GM23338 (cell line): ENCODE data around the gene BAX. TPM values are rescaled to one million over a fixed set of nuclear protein-coding genes. Genes with fewer than 3 reads are reported as not detected.

Source experiments
- ATAC-seq: fragments of 200-7000 bp; cut with Tn5 transposase; 3 replicates; pipeline ENCODE4 v1.9.1; 2020
- DNase-seq: peaks from one replicate; pipeline ENCODE4 v3.0.0-alpha.2; 2015; ENCODE audit warnings: low spot score
- H2AFZ ChIP-seq: fragments of 200-600 bp; sonication (generic); 2 replicates; pipeline ENCODE4 v1.8.0; 2016; ENCODE audit warnings: antibody characterized with exemption, mild to moderate bottlenecking, moderate library complexity
- H3F3A ChIP-seq: fragments of 200-600 bp; sonication (generic); replicated peaks from 2 replicates; pipeline ENCODE4 v1.8.0; 2017; ENCODE audit warnings: antibody characterized with exemption, mixed run types, low read depth
- H3K27ac ChIP-seq: fragments of 200-600 bp; sonication (generic); 2 replicates; pipeline ENCODE4 v1.6.1; 2016; ENCODE audit warnings: low read depth
- H3K27me3 ChIP-seq: fragments of 200-600 bp; sonication (generic); 2 replicates; pipeline ENCODE4 v1.8.0; 2016; ENCODE audit warnings: mild to moderate bottlenecking, mixed run types, moderate library complexity; ENCODE audit not compliant: insufficient read depth
- H3K36me3 ChIP-seq: fragments of 200-600 bp; sonication (generic); 2 replicates; pipeline ENCODE4 v1.8.0; 2016; ENCODE audit warnings: mild to moderate bottlenecking; ENCODE audit not compliant: insufficient read depth
- H3K4me1 ChIP-seq: fragments of 200-600 bp; sonication (generic); 2 replicates; pipeline ENCODE4 v1.8.0; 2016; ENCODE audit warnings: mild to moderate bottlenecking, moderate library complexity; ENCODE audit not compliant: insufficient read depth
- H3K4me2 ChIP-seq: fragments of 200-600 bp; sonication (generic); 2 replicates; pipeline ENCODE4 v1.7.1; 2017; ENCODE audit warnings: mixed run types
- H3K4me3 ChIP-seq: fragments of 200-600 bp; sonication (generic); 2 replicates; pipeline ENCODE4 v1.6.1; 2016; ENCODE audit warnings: mixed run types
- H3K79me2 ChIP-seq: fragments of 200-600 bp; sonication (generic); replicated peaks from 2 replicates; pipeline ENCODE4 v1.8.0; 2017; ENCODE audit warnings: mild to moderate bottlenecking; ENCODE audit not compliant: insufficient read depth
- H3K9me2 ChIP-seq: fragments of 200-600 bp; sonication (generic); 2 replicates; pipeline ENCODE4 v1.8.0; 2017; ENCODE audit not compliant: insufficient read depth
- H4K20me1 ChIP-seq: fragments of 200-600 bp; sonication (generic); replicated peaks from 2 replicates; pipeline ENCODE4 v1.8.0; 2017; ENCODE audit warnings: mild to moderate bottlenecking; ENCODE audit not compliant: insufficient read depth
- H3K27ac Mint-ChIP-seq: 2 replicates; pipeline ENCODE4 v1.8.0; 2020; ENCODE audit warnings: inconsistent platforms, mild to moderate bottlenecking, moderate library complexity, mixed read lengths
- H3K27me3 Mint-ChIP-seq: 3 replicates; pipeline ENCODE4 v1.8.0; 2022; ENCODE audit warnings: low read depth, mild to moderate bottlenecking, moderate library complexity, mixed read lengths, inconsistent platforms; ENCODE audit not compliant: insufficient read depth, poor library complexity
- H3K36me3 Mint-ChIP-seq: 3 replicates; pipeline ENCODE4 v1.8.0; 2021; ENCODE audit warnings: low read depth, mild to moderate bottlenecking, inconsistent platforms, moderate library complexity, mixed read lengths
- H3K4me1 Mint-ChIP-seq: 3 replicates; pipeline ENCODE4 v1.8.0; 2020; ENCODE audit warnings: mild to moderate bottlenecking, inconsistent platforms, mixed read lengths
- H3K4me3 Mint-ChIP-seq: 3 replicates; pipeline ENCODE4 v1.8.0; 2021; ENCODE audit warnings: moderate library complexity, mild to moderate bottlenecking, inconsistent platforms, mixed read lengths
- H3K9me3 Mint-ChIP-seq: 3 replicates; pipeline ENCODE4 v1.8.0; 2020; ENCODE audit warnings: moderate library complexity, mild to moderate bottlenecking, inconsistent platforms, mixed read lengths
- CREB1 ChIP-seq: fragments of 250-450 bp; sonication (Bioruptor Pico); IDR thresholded peaks from 2 replicates; pipeline ENCODE4 v1.5.0; 2020; ENCODE audit warnings: low read depth, mild to moderate bottlenecking, moderate library complexity
- EZH2 ChIP-seq: fragments of 200-600 bp; sonication (generic); IDR thresholded peaks from one replicate; pipeline ENCODE4 v1.8.0; 2017; ENCODE audit warnings: antibody characterized with exemption, mild to moderate bottlenecking, low read depth; ENCODE audit not compliant: unreplicated experiment
- EZH2phosphoT487 ChIP-seq: fragments of 200-600 bp; sonication (generic); IDR thresholded peaks from one replicate; pipeline ENCODE4 v1.8.1; 2018; ENCODE audit warnings: antibody characterized with exemption; ENCODE audit not compliant: unreplicated experiment
- JUNB ChIP-seq: IDR thresholded peaks from one replicate; pipeline ENCODE4 v1.6.1; 2016; ENCODE audit warnings: antibody characterized with exemption; ENCODE audit not compliant: unreplicated experiment
- NANOG ChIP-seq: IDR thresholded peaks from 2 replicates; pipeline ENCODE4 v1.6.1; 2016; ENCODE audit warnings: antibody characterized with exemption, borderline replicate concordance
- POLR2AphosphoS5 ChIP-seq: IDR thresholded peaks from 2 replicates; pipeline ENCODE4 v1.6.1; 2016; ENCODE audit warnings: antibody characterized with exemption, low read depth
- STAT1 ChIP-seq: IDR thresholded peaks from one replicate; pipeline ENCODE4 v1.6.1; 2016; ENCODE audit warnings: antibody characterized with exemption; ENCODE audit not compliant: unreplicated experiment
- ZNF114 ChIP-seq: fragments of 250-450 bp; sonication (Bioruptor Pico); IDR thresholded peaks from 2 replicates; pipeline ENCODE4 v1.5.0; 2020; ENCODE audit warnings: mild to moderate bottlenecking, moderate library complexity
- ZNF331 ChIP-seq: fragments of 250-450 bp; sonication (Bioruptor Pico); IDR thresholded peaks from 2 replicates; pipeline ENCODE4 v1.5.0; 2020; ENCODE audit warnings: low read depth, mild to moderate bottlenecking, moderate library complexity
- polyA plus RNA-seq: library from polyadenylated mRNA; unstranded; fragments of >200 nt; fragmentation: Nextera tagmentation; extraction: Ambion mirVana; gene quantifications from 2 replicates; pipeline ENCODE4 v1.2.1, GENCODE V29; 2016
- total RNA-seq: library from RNA; depleted of rRNA; stranded (reverse); fragments of >200 nt; shearing (Covaris generic); gene quantifications from 2 replicates; pipeline ENCODE4 v1.2.3, GENCODE V29; 2014
- TF ChIP-seq, protein P1 (sequence below): IDR thresholded peaks from one replicate; pipeline ENCODE4 v1.6.1; 2018; ENCODE audit warnings: antibody characterized with exemption; ENCODE audit not compliant: unreplicated experiment
- TF ChIP-seq, protein P2 (sequence below): IDR thresholded peaks from 2 replicates; pipeline ENCODE4 v1.6.1; 2016; ENCODE audit warnings: antibody characterized with exemption
- TF ChIP-seq, protein P3 (sequence below), 2 experiments: fragments of 200-600 bp in 1 of 2; sonication (generic) in 1 of 2; conservative IDR thresholded peaks; 2 replicates each; pipeline versions ENCODE4 v1.5.1 to v1.6.1; 2016 to 2017; ENCODE audit warnings: antibody characterized with exemption in 2 of 2, low read depth in 2 of 2, mild to moderate bottlenecking in 2 of 2, moderate library complexity in 1 of 2
- TF ChIP-seq, protein P4 (sequence below): fragments of 250-450 bp; sonication (Bioruptor Pico); IDR thresholded peaks from 2 replicates; pipeline ENCODE4 v1.5.0; 2020; ENCODE audit warnings: mild to moderate bottlenecking, moderate library complexity

BAX gene
- total and polyA plus RNA-seq, 2 experiments from 2014 or later, result 179 to 261 TPM

DNA sequence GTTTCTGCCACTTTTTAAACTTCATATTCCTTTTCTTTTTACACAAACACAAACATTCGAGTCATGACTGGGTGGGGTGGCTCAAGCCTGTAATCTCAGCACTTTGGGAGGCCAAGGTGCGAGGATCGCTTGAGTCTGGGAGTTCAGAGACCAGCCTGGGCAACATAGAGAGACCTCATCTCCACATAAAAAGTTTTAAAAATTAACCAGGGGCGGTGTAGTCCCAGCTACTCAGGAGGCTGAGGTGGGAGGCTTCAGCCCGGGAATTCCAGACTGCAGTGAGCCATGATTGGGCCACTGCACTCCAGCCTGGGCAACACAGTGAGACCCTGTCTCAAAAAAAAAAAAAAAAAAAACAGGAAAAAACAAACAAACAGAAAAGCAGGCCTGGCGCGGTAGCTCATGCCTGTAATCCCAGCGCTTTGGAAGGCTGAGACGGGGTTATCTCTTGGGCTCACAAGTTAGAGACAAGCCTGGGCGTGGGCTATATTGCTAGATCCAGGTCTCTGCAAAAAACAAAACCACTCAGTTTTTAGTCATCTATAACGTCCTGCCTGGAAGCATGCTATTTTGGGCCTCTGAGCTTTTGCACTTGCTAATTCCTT, 583 bp upstream of the BAX start:
- Histone ChIP-seq H4K20me1 (peaks cover 13% of the 10 kb centered on the region), H3K4me1 (peaks cover 12% of the 10 kb centered on the region; the same call in 1 of the 2 replicates), H3K4me3 (peak overlapping the region; percentile 88), H3F3A (peaks cover 20% of the 10 kb centered on the region), H2AFZ (peak overlapping the region; percentile 74), H3K4me2 (peak overlapping the region; percentile 99), H3K27ac (0 out of 2 replicates have a peak overlapping the region, but pooled peaks have one; percentile 15), H3K9me2 (no peaks in the 10 kb centered on the region), H3K27me3 (no peaks in the 10 kb centered on the region), H3K36me3 (peaks cover 10% of the 10 kb centered on the region), H3K79me2 (peaks cover 29% of the 10 kb centered on the region)
- Mint-ChIP-seq H3K4me1 (peaks cover 16% of the 10 kb centered on the region), H3K27me3 (peaks cover 18% of the 10 kb centered on the region), H3K4me3 (peak overlapping the region; percentile 77), H3K9me3 (no peaks in the 10 kb centered on the region), H3K27ac (peak overlapping the region; percentile 94), H3K36me3 (peaks cover 36% of the 10 kb centered on the region)
- no peak; the same call in 2 of the 3 replicates for ATAC-seq
- TF ChIP-seq CREB1 (CRISPR knock-in tag), result no peak
- no peak for TF ChIP-seq STAT1
- TF ChIP-seq, protein P1, sequence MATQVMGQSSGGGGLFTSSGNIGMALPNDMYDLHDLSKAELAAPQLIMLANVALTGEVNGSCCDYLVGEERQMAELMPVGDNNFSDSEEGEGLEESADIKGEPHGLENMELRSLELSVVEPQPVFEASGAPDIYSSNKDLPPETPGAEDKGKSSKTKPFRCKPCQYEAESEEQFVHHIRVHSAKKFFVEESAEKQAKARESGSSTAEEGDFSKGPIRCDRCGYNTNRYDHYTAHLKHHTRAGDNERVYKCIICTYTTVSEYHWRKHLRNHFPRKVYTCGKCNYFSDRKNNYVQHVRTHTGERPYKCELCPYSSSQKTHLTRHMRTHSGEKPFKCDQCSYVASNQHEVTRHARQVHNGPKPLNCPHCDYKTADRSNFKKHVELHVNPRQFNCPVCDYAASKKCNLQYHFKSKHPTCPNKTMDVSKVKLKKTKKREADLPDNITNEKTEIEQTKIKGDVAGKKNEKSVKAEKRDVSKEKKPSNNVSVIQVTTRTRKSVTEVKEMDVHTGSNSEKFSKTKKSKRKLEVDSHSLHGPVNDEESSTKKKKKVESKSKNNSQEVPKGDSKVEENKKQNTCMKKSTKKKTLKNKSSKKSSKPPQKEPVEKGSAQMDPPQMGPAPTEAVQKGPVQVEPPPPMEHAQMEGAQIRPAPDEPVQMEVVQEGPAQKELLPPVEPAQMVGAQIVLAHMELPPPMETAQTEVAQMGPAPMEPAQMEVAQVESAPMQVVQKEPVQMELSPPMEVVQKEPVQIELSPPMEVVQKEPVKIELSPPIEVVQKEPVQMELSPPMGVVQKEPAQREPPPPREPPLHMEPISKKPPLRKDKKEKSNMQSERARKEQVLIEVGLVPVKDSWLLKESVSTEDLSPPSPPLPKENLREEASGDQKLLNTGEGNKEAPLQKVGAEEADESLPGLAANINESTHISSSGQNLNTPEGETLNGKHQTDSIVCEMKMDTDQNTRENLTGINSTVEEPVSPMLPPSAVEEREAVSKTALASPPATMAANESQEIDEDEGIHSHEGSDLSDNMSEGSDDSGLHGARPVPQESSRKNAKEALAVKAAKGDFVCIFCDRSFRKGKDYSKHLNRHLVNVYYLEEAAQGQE, result no peak
- no peak for TF ChIP-seq ZNF331 (CRISPR knock-in tag)
- TF ChIP-seq, protein P2, sequence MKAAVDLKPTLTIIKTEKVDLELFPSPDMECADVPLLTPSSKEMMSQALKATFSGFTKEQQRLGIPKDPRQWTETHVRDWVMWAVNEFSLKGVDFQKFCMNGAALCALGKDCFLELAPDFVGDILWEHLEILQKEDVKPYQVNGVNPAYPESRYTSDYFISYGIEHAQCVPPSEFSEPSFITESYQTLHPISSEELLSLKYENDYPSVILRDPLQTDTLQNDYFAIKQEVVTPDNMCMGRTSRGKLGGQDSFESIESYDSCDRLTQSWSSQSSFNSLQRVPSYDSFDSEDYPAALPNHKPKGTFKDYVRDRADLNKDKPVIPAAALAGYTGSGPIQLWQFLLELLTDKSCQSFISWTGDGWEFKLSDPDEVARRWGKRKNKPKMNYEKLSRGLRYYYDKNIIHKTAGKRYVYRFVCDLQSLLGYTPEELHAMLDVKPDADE, result no peak
- TF ChIP-seq, protein P3, sequence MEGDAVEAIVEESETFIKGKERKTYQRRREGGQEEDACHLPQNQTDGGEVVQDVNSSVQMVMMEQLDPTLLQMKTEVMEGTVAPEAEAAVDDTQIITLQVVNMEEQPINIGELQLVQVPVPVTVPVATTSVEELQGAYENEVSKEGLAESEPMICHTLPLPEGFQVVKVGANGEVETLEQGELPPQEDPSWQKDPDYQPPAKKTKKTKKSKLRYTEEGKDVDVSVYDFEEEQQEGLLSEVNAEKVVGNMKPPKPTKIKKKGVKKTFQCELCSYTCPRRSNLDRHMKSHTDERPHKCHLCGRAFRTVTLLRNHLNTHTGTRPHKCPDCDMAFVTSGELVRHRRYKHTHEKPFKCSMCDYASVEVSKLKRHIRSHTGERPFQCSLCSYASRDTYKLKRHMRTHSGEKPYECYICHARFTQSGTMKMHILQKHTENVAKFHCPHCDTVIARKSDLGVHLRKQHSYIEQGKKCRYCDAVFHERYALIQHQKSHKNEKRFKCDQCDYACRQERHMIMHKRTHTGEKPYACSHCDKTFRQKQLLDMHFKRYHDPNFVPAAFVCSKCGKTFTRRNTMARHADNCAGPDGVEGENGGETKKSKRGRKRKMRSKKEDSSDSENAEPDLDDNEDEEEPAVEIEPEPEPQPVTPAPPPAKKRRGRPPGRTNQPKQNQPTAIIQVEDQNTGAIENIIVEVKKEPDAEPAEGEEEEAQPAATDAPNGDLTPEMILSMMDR (conservative IDR thresholded peaks at IDR 0.05; ENCODE audit: low read depth in 2 of 2), result no peak
- TF ChIP-seq ZNF114, result no peak
- no peak for TF ChIP-seq POLR2AphosphoS5
- TF ChIP-seq EZH2phosphoT487, result no peak
- TF ChIP-seq, protein P4, sequence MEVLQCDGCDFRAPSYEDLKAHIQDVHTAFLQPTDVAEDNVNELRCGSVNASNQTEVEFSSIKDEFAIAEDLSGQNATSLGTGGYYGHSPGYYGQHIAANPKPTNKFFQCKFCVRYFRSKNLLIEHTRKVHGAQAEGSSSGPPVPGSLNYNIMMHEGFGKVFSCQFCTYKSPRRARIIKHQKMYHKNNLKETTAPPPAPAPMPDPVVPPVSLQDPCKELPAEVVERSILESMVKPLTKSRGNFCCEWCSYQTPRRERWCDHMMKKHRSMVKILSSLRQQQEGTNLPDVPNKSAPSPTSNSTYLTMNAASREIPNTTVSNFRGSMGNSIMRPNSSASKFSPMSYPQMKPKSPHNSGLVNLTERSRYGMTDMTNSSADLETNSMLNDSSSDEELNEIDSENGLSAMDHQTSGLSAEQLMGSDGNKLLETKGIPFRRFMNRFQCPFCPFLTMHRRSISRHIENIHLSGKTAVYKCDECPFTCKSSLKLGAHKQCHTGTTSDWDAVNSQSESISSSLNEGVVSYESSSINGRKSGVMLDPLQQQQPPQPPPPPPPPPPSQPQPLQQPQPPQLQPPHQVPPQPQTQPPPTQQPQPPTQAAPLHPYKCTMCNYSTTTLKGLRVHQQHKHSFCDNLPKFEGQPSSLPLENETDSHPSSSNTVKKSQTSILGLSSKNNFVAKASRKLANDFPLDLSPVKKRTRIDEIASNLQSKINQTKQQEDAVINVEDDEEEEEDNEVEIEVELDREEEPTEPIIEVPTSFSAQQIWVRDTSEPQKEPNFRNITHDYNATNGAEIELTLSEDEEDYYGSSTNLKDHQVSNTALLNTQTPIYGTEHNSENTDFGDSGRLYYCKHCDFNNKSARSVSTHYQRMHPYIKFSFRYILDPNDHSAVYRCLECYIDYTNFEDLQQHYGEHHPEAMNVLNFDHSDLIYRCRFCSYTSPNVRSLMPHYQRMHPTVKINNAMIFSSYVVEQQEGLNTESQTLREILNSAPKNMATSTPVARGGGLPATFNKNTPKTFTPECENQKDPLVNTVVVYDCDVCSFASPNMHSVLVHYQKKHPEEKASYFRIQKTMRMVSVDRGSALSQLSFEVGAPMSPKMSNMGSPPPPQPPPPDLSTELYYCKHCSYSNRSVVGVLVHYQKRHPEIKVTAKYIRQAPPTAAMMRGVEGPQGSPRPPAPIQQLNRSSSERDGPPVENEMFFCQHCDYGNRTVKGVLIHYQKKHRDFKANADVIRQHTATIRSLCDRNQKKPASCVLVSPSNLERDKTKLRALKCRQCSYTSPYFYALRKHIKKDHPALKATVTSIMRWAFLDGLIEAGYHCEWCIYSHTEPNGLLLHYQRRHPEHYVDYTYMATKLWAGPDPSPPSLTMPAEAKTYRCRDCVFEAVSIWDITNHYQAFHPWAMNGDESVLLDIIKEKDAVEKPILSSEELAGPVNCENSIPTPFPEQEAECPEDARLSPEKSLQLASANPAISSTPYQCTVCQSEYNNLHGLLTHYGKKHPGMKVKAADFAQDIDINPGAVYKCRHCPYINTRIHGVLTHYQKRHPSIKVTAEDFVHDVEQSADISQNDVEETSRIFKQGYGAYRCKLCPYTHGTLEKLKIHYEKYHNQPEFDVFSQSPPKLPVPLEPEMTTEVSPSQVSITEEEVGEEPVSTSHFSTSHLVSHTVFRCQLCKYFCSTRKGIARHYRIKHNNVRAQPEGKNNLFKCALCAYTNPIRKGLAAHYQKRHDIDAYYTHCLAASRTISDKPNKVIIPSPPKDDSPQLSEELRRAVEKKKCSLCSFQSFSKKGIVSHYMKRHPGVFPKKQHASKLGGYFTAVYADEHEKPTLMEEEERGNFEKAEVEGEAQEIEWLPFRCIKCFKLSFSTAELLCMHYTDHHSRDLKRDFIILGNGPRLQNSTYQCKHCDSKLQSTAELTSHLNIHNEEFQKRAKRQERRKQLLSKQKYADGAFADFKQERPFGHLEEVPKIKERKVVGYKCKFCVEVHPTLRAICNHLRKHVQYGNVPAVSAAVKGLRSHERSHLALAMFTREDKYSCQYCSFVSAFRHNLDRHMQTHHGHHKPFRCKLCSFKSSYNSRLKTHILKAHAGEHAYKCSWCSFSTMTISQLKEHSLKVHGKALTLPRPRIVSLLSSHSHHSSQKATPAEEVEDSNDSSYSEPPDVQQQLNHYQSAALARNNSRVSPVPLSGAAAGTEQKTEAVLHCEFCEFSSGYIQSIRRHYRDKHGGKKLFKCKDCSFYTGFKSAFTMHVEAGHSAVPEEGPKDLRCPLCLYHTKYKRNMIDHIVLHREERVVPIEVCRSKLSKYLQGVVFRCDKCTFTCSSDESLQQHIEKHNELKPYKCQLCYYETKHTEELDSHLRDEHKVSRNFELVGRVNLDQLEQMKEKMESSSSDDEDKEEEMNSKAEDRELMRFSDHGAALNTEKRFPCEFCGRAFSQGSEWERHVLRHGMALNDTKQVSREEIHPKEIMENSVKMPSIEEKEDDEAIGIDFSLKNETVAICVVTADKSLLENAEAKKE, result no peak
- TF ChIP-seq JUNB, result no peak
- no peak for TF ChIP-seq NANOG
- TF ChIP-seq EZH2, result no peak
- DNase-seq, result no peak
